Measurements from ENCODE around the gene BTBD10. TPM values are rescaled to one million over a fixed set of nuclear protein-coding genes. Genes with fewer than 3 reads are reported as not detected.

The BTBD10 gene
- total RNA-seq, 1 experiment from 2014 or later: 29.6 TPM

DNA sequence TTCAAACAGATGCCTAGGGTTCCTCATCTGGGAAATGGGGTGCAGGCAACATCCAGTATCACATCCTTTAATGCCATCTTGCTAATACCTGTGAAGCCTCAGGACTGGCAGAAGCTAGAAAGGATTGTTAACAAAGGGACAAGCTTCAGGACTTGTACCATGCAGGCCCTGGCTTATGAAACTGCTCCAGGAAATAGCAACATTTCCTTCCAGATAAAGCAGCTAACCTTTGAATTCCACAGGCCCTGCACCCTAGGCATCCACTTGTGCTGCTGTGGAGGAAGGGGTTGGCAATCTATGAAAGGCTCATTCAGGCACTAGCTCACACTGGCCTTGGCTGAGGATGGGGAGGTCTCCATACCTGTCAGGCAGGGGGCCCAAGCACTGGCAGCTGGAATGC lies 87.2 kb downstream of the BTBD10 start:
- ATAC-seq (no peak), DNase-seq (ENCODE audit: low read depth, low spot score) (no peak)
- no TSS peak for BruUV-seq (replicated peaks)
- POLR2A ChIA-PET: no interaction called here
- intact Hi-C loops (cut with micrococcal nuclease; ENCODE audit: unreplicated experiment): no loop called here
- H3K27me3 ChIP-seq (ENCODE audit: control insufficient read depth, insufficient read depth, low read length): no peaks in the 10 kb centered on the region
- H3K4me1 ChIP-seq (ENCODE audit: control insufficient read depth, insufficient read depth, low read length): no peaks in the 10 kb centered on the region
- H3K4me3 ChIP-seq (ENCODE audit: low read depth in 2 of 2, low read length in 2 of 2): no peak overlapping the region
- TF ChIP-seq SIN3A (IDR thresholded peaks at IDR 0.05; ENCODE audit: borderline replicate concordance, insufficient read depth, low read depth, low read length) (no peak), POLR2AphosphoS5 (IDR thresholded peaks at IDR 0.05; ENCODE audit: low read depth, low read length) (no peak), TCF7L2 (IDR thresholded peaks at IDR 0.05; ENCODE audit: low read depth, low read length) (no peak), CTCF (IDR thresholded peaks at IDR 0.05) (no peak), REST (IDR thresholded peaks at IDR 0.05; ENCODE audit: insufficient read depth in 1 of 2, low read depth in 2 of 2, low read length in 1 of 2) (no peak)
- no peaks in the 10 kb centered on the region for H3K9me3 ChIP-seq (ENCODE audit: control insufficient read depth, insufficient read depth, low read depth, low read length)
- CTCF ChIA-PET: interaction anchor here (0.6 kb wide), 1 partner anchor 13 kb away, joined by 5 read pairs; no protein-coding TSS in a partner anchor
- in situ Hi-C loops (cut with HindIII; ENCODE audit: low pct_unique_long_range_greater_than_20kb, low sequenced_read_pairs): no loop called here
- no peak overlapping the region for H3K27ac ChIP-seq (ENCODE audit: low read length)
- H3K36me3 ChIP-seq (ENCODE audit: control insufficient read depth, insufficient read depth, low read length): no peaks in the 10 kb centered on the region

DNA sequence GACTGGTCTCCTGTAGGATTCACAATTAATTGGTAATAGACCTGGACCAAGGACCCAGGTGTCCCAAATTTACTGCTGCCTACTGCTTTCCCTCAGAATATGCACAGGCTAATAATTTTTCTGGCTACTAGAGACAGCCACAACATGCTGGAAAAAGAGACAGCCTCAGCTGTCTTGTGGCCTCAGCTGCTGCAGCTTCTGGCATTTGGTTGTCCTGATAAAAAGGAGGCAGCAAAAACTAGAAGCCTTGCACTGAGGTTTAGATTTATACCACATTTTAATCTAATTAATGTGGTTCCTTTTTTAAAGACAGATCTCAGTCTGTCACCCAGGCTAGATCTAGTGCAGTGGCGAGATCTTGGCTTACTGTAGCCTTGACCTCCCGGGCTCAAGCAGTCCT lies 89.8 kb downstream of the BTBD10 start:
- ChIA-PET CTCF (no interaction called here), POLR2A (no interaction called here)
- TF ChIP-seq CTCF (IDR thresholded peaks at IDR 0.05) (no peak), POLR2AphosphoS5 (IDR thresholded peaks at IDR 0.05; ENCODE audit: low read depth, low read length) (no peak), SIN3A (IDR thresholded peaks at IDR 0.05; ENCODE audit: borderline replicate concordance, insufficient read depth, low read depth, low read length) (no peak), TCF7L2 (IDR thresholded peaks at IDR 0.05; ENCODE audit: low read depth, low read length) (no peak), REST (IDR thresholded peaks at IDR 0.05; ENCODE audit: insufficient read depth in 1 of 2, low read depth in 2 of 2, low read length in 1 of 2) (no peak)
- H3K27ac ChIP-seq (ENCODE audit: low read length): no peak overlapping the region
- ATAC-seq (no peak), DNase-seq (ENCODE audit: low read depth, low spot score) (no peak)
- no peaks in the 10 kb centered on the region for H3K4me1 ChIP-seq (ENCODE audit: control insufficient read depth, insufficient read depth, low read length)
- H3K4me3 ChIP-seq (ENCODE audit: low read depth in 2 of 2, low read length in 2 of 2): no peak overlapping the region
- in situ Hi-C loops (cut with HindIII; ENCODE audit: low pct_unique_long_range_greater_than_20kb, low sequenced_read_pairs): no loop called here
- no peaks in the 10 kb centered on the region for H3K27me3 ChIP-seq (ENCODE audit: control insufficient read depth, insufficient read depth, low read length)
- no TSS peak for BruUV-seq (replicated peaks)
- intact Hi-C loops (cut with micrococcal nuclease; ENCODE audit: unreplicated experiment): no loop called here
- H3K9me3 ChIP-seq (ENCODE audit: control insufficient read depth, insufficient read depth, low read depth, low read length): no peaks in the 10 kb centered on the region
- H3K36me3 ChIP-seq (ENCODE audit: control insufficient read depth, insufficient read depth, low read length): no peaks in the 10 kb centered on the region

Measured in Panc1 (cell line).